ENCODE measurements around the gene GPX4.

GPX4 gene

DNA sequence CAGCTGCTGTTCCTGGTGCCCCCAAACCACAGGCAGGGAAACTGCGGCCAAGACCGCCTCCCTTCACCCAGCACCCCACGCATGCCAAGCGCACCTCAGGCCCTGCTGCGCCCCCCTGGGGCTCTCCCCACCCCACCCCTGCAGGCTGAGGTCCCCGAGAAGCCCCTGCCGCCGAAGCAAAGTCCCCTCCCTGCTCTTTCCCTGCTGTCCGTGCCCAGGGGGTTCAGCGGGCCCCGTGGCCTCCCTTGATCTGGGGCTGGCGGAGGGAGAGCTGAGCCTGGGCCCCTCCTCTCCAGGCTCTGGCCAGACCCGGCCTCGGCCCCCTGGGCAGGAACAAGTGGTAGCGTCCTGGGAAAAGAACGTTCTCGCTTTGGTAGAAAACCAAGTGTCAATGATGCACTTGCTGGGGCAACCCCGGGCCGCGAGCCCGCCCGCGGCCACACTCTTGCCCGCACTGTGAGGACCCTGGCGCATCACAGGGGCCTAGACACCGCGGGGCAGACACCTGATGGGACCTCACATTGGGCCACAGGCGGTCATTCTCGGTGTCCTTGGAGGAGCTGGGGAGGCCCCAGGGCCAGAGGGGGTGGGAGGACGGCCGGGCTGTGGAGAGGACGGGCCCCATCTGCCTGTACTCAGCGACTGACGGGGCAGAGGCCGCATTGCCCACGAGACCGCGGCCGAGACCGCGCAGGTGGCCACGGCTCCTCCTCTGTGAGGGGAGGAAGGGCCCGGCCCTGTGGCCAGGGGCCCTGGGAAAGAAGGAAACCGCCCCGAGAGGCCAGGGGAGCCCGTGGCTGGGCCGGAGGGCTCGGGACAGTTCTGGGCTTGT lies 29.0 kb downstream of the GPX4 start:
- DNase-seq: peak; percentile 61

DNA sequence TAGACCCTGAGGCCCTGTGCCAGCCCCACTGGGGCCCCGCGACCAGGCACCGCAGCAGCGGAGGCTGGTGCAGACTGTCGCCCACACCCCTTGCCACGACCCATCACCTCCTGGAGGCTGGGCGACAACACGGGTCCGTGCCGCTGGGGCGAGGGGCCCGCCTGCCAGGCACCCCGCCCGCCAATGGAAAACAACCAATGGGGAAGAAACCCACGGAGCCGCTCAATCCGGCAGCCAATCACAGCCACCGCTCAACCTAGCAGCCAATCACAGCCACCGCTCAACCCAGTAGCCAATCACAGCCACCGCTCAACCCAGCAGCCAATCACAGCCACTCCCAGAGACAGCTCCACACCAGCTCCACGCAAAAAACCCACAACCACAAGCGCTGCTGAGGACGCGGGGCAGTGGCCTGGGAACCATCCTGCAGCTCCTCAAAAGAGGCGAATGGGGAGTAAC lies 29.7 kb downstream of the GPX4 start:
- DNase-seq: peak; percentile 92

DNA sequence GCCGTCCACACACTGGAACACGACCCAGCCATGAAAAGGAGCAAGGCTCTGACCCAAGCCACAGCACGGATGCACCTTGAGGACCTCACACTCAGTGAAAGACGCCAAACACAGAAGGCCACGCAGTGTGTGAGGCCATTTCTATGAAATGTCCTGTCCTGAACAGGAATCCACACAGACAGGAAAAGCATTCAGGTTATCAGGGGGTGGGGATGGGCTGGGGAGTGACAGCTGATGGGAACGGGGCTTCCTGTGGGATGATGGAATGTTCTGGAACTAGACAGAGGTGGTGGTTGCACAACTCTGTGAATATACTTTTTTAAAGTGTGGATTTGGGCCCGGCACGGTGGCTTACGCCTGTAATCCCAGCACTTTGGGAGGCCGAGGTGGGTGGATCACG lies 30.6 kb downstream of the GPX4 start:
- no peak for DNase-seq

DNA sequence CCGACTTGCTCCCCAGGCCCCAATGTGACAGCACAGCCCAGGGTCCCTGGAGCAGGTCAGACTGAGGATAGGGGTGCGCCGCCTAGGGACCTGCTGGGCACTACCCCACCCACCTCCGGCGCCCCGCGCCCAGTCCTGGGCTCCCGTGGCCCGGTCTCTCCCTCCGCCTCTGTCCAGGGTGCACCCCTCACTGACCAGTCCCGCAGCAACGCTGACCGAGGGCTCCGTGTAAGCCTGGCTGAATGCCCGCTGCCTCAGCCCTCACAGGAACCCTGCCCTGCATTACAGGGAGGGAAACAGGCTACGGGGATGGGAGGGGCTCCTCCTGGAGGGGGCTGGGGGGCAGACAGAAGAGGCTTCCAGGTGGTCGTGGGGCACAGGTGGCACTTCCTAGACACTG lies 31.7 kb downstream of the GPX4 start:
- no peak for DNase-seq

DNA sequence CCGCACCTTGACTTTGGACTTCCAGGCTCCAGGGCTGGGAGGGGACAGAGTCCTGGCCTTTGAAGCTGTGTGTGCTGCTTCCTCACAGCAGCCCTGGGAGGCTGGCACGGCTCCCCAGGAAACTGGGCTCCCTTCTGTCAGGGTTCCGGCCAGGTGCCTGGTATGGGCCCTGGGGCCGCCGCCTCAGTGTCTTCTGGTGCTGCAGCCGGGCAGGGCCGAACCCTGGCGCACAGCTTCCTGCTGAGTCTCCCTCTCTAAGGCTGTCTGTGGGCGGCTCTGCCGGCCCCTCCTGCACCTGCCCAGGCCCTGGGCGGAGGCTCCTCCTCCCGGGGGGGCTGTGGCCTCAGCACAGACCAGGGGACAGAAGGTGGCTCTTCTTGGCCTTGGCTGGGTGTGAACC lies 32.4 kb downstream of the GPX4 start:
- no peak for DNase-seq

DNA sequence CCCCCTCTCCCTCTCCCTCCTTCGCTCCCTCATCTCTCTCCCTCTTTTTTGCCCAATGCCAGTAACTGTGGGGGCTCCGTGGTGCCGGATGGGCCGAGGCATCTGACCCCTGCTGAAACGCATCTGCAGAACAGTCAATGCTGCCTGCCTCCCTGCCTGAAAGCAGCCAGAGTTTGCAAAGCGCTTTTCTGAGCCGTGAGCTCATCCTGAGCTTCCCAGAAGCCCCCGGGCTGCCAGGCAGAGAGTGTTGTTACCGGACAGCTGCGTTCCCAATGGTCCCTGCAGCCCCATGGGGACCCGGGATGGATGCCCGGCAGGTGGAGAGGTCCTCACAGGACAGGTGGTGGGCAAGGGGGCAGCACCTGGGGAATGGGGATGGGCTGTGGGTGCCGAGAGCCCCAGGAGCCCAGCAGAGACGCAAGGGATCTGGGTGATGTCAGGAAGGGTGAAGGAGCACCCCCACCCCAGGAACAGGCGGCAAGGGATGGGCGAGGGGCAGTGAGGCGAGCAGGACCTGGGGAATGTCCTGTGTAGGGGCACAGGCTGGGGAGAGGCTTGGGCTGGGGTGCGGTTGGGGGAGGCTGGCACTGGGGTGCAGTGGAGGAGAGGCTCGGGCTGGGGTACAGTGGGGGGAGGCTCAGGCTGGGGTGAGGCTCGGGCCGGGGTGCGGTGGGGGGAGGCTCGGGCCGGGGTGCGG lies 33.0 kb downstream of the GPX4 start:
- DNase-seq: no peak

DNA sequence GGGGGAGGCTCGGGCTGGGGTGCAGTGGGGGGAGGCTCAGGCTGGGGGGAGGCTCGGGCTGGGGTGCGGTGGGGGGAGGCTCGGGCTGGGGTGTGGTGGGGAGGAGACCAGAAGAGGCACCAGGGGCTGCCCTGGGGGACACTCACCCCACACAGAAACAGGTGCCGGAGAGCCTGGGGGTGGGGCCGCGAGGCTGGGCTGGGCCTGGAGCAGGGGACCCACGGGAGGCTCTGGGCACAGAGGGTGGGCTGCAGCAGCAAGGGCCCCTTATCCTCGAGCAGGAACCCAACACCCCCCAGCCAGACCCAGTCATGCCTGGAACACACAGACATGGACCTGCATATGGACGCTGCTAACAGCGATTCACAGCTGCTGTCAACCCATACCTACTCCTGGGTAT lies 34.3 kb downstream of the GPX4 start:
- no peak for DNase-seq

DNA sequence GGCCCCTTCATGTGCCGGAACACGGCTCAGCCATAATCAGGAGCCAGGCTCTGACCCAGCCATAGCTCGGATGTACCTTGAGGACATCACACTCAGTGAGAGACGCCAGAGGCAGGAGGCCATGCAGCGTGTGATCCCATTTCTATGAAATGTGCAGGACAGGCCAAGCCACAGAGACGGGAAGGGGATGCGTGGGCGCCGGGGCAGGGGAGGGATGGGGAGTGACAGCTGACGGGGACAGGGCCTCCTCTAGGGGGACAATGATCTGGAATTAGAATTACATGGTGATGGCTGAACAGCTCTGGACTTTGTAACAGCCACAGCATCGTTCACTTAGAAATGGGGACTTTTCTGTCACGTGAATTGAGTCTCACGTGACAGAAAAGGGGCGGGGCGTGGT lies 35.3 kb downstream of the GPX4 start:
- no peak for DNase-seq

DNA sequence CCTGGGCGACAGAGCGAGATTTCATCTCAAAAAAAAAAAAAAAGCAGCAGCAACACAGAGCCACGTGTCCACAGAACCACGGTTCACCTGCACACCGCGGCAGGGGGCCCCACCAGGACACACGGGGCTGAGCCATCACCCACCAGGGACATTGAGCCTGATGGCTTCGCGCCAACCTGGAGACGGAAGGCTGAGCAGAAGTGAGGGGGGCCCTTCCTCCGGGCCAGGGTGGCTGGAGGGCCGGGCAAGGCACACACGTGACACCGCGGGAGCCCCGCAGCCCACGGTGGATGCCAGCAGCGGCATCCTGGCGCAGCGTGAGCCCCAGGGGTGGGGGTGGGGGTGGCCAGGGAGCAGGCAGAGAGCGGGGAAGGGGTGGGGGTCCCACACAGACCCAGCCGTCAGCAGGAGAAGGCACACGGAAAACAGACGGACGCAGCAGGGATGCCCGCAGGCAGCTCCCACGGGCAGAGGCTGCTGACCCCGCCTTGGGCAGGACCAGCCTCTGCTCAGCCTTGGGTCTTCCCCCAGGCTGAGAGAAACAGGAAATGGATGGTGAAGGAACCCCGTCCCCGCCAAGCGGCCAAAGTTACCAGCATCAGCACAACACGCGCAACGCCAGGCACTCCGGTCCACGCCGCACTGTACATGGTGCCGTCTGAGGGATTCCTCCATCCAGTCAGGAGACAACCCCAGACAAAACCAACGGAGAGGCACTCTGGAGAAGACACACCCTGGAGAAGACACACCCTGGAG lies 36.7 kb downstream of the GPX4 start:
- no peak for DNase-seq

DNA sequence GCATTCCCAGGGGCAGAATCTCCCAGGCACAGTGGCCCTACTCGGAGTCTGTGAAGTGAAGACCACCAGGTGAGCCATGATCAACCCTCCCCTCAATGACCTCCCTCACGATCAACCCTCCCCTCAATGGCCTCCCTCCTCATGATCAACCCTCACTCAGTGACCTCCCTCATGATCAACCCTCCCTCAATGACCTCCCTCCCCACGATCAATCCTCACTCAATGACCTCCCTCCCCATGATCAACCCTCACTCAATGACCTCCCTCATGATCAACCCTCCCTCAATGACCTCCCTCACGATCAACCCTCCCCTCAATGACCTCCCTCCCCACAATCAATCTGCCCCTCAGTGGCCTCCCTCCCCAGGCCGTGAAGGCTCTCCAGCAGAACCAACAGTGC lies 38.1 kb downstream of the GPX4 start:
- no peak for DNase-seq

DNA sequence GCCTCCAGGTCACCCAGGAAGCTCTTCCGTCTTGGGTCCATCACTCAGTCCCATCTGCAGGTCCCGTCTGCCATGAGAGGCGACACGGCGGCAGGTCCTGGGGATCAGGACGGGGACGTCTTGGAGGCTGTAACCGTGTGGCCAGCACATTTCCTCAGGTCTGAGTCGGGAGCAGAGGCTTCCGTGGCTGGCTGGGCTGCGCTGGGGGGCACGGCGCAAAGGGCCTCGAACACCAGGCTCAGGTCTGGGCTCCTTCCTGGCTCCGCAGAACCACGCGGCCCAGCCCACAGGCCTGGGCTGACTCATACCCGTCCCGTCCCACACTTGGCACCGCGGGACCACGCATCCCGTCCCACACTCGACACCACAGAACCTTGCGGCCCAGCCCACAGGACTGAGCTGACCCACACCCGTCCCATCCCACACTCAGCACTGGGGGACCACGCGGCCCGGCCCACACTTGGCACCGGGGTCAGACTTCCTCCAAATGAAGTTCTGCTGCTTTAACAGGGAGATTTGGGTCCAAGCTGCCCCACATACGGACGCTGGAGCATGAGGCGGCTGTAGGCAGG lies 40.1 kb downstream of the GPX4 start:
- no peak for DNase-seq

DNA sequence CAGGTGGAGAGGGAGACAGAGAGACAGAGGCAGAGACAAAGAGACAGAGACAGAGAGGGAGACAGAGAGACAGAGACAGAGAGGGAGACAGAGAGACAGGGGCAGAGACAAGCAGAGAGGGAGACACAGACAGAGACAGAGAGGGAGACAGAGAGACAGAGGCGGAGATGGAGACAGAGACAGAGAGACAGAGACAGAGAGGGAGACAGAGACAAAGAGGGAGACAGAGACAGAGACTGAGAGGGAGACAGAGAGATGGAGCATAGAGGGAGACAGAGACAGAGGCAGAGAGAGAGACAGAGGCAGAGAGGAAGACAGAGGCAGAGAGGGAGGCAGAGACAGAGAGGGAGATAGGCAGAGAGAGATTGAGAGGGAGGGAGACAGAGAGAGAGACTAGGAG lies 40.9 kb downstream of the GPX4 start:
- DNase-seq: no peak

DNA sequence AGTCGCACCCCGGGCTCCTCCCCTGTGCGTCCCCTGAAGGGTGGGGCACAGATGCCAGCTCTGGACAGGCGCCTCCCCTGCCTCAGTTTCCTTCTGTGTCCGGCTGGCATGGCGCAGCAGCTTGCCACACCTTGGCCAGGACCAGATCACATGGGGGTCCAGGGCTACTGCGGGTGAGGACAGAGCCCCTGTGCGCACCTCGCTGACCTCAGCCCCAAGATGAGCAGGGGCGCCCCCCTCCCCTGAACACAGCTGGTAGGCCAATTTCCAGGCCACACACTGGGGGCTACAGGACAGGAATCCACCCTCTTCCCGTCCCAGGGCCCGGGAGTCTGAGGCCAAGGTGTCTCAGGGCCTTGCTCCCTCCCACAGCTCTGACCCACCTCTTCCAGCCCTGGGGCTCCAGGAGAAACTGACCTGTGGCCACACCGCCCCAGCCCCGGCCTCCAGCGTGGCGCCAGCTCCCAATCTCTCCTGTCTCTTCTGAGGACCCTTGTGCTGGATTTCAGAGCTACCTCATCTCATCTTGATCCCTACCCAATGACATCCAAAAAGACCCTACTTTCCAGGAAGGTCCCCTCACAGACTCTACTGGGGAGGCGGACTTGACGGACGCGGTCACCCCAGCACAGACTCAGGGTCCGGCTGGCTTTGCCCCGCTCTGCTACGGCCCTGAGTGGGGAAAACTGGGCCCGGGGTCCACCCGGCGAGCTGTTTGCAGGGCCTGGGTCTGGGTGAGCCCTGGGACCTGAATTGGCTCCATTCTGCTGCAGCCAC lies 42.0 kb downstream of the GPX4 start:
- no peak for DNase-seq

DNA sequence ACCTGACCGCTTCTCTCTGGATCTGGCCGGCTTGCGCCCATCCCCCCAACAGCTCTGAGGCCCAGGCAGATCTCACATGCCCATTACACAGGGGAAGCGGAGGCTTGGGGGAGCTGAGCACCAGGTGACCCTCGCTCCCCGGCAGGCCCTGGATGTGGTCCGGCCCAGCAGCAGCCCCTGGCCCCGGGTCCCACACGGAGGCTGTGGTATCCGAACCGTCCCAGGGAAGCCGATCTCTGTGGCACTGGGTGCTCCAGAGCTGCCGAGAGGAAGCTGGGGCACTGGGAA lies 42.6 kb downstream of the GPX4 start:
- DNase-seq: no peak

DNA sequence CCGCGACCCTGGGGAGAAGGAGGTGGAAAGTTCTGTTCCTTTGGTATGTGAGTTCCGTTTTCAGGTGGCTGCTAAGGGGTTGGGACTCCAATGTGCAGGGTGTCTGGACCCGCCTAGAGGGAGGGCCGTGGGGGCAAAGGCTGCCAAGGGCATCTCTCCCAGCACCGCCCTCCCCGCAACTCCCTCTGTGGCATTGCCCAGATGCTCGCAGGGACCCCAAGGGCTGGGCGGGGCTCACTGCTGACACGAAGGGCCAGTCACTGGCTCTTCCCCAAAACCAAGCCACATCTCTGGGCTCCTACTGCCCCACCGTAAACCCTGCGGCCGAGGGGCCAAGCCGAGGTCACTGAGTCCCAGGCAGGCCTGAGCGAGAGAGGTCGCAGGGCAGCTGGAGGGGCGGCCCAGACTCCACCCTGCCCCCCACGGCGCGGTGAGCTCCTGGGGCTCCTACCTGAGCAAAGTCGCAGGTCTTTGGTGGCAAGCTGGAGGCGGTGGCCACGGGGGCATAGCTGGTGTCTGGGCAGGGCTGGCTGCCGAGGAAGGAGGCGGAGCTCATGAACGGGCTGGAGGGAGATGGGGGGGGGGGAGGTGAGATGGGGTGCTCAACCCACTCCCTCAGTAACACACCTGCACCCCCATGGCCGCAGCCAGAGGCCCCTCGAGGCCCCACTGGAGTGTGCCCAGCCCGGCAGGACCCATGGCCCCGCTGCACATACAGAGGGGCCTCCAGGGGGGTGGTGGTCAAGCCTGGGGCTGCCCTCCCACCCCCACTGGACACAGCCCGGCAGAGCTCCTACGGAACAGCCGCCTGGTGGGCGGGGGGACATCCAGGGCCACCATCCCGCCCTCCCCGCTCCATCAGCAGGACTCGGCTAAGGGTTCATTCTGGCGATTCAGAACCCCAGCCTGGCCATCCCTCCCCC lies 43.3 kb downstream of the GPX4 start:
- no peak for DNase-seq

DNA sequence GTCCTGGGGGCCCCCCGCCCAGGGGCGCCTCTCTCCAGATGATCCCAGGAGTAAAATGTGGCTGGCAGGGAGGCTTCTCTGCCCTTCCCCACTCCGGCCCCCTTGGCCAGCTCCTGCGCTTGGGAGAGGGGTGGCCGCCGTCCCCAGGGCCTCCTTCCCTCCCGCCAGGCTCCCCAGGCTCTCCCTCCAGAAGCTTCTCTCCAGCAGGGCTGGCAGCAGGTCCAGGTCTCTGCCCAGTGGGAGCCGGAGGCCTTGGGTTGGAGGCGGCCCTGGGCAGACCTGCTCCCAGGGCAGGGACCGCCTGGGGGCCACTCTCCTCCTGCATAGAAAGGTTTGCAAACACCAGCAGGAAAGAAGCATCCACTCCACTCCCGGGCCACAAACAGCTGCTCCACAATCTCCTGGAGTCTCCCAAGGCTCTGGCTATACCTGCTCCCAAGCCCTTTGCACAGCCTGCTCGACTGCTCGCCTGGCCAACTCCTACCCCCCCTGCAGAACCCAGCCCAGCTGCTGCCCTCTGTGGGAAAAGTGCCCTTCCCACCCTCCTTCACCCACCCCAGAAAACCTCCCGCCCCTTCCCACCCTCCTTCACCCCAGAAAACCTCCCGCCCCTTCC lies 44.2 kb downstream of the GPX4 start:
- DNase-seq: no peak

DNA sequence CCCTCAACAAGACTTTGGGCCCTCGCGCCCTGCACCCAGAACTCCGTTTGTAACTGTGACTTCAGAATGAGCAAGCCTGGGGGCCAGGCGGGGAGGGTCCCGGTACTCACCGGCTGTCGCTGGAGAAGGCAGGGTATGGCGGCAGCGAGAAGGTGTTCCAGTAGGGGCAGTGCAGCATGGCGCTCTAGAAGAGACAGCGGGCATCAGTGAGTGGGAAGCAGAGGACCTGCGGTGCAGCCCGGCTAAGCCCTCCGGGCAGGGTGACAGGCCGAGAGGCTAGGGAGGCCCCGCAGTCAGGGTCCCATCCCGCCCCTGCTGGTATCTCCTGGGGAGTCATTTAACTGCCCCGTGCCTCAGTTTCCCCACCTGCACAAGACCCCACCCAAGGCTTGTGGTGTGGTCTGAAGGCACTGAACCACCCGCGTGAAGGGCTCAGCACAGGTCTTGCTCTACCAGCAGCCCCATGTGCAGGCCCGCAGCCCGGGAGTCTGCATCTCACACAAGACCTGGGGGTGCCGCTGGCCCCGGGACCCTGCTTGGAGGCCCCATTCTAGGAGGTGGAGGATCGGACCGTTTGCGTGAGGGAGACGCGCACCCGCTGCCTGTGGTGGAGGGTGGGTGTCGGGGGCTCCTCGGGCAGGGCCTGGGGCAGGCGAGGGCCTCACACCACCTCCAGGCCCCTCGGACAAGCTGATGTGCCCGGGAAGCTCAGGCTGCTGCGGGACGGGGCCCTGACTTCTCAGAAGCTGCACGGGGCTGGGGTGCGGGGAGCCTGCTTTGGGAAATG lies 45.7 kb downstream of the GPX4 start:
- no peak for DNase-seq

DNA sequence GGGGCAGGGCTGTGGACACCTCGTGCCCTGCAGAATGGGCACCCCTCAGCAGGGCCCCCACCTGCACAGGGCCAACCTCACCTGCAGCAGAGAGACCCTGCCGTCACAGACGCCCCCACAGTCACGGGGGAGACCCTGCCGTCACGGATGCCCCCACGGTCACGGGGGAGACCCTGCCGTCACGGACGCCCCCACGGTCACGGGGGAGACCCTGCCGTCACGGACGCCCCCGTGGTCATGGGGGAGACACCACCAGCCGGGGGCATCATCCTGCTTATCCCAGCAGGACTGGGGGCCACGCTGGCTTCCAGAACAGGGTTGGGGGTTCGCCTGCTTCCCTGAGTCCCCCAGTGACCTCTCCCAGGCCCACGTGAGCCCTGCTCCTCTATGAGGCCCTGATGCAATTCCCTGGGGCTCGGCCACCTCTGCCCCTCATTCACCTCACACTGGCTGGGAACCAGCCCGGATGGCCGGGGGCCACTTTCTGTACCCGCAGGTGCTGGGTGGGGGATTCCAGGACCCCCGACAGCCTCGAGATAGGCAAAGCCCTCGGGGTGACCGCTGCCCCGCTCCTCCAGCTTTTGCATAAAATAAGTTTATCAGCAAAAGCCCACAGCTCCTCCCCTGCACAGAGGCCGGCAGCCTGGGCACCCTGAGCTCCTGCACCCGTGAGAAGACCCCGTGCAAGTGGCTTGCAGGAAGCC lies 46.7 kb downstream of the GPX4 start:
- no peak for DNase-seq

DNA sequence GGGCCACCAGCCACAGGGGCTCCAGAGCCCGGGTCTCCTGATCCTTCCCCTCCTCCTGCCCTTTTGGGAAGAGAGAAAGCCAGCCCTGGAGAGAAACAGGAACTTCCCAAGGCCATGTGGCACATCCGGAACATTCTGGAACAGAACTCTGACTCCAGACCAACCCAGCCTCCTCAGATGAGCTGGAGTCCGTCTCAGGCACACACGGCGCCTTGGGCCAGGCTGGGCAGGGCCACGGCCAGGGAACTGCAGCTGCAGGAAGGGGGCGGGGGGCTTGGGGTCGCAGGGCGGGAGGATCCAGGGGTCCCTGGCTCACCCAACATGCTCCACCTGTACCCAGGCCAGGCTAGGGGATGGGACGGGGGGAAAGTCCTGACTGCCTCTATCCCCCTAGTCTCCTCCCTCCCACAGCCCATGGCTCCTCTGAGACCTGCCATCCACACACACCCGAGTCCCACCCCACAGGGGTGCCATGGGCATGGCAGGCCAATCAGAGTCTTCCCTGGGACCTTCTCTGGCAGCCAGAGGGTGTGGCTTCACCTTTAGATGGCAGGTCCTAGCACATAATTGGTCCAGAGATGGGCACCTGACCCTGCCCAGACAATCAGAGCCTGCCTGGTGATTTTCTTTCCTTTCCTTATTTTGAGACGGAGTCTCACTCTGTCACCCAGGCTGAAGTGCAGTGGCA lies 47.4 kb downstream of the GPX4 start:
- no peak for DNase-seq

Measured in CD4-positive, alpha-beta T cell treated with Interleukin-10 for 1 hour (primary cell).